Mesenteric fat pad (tissue), 1 donor: Measurements from ENCODE around the gene ATP5PO. TPM values are rescaled to one million over a fixed set of nuclear protein-coding genes. Genes with fewer than 3 reads are reported as not detected.

ENCODE experiments used
- total RNA-seq: library from RNA; stranded (reverse); fragmentation: NEBNext Ultra II Directional; extraction: Animal tissue kit (Norgen Biotek cat#: 25700); gene quantifications from one replicate; pipeline ENCODE4 v1.2.1, GENCODE V29; 2021
- donor health status: DM: yes; HTN: yes; CAD: no.

Gene ATP5PO
- total RNA-seq, 1 donor from 2014 or later = 171 TPM

Other genes starting within 250 kb of the ATP5PO start
- gene MRPS6, start 157.8 kb upstream of the ATP5PO start, total RNA-seq = 69.3 TPM
- 25.0 TPM for gene SLC5A3, start 157.8 kb upstream of the ATP5PO start, total RNA-seq